Measurements from ENCODE around the gene EPS8. TPM values are rescaled to one million over a fixed set of nuclear protein-coding genes. Genes with fewer than 3 reads are reported as not detected.

The EPS8 gene
- total RNA-seq, 2 experiments from 2014 or later, result 0.61 to 0.92 TPM

DNA sequence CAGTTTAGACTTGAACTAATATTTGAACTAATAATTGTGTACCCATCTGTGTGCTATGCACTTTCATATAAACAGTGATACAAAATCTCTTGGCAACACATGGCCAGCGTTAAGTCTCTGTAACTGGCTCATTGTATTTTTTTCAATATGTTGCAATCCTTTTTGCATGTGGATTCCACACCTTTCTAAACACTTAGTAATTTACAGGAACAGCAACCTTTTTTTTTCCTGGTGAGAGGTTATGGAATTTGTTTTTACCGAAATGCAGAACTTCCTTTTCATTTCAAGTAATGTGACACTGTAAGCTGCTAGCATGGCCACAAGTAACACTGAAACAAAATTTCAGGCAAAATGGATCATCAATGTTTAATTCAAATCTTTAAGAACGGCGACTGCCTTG is 45.4 kb upstream of the EPS8 start:
- Histone ChIP-seq H4K20me1 (ENCODE audit: insufficient read depth, low read length) (no peaks in the 10 kb centered on the region), H3K79me2 (ENCODE audit: insufficient read depth, low read depth, low read length) (no peaks in the 10 kb centered on the region), H3K27ac (ENCODE audit: low read depth, low read length, poor library complexity, severe bottlenecking) (no peak overlapping the region), H3K9me3 (ENCODE audit: low read length) (no peaks in the 10 kb centered on the region), H3K9me2 (ENCODE audit: insufficient read depth, low read length) (no peaks in the 10 kb centered on the region), H3K4me2 (ENCODE audit: low read length) (no peak overlapping the region), H2AFZ (ENCODE audit: low read length) (no peak overlapping the region), H3K4me3 (ENCODE audit: low read depth, low read length, poor library complexity, severe bottlenecking) (no peak overlapping the region), H3K4me1 (ENCODE audit: insufficient read depth, low read length, poor library complexity, severe bottlenecking) (no peaks in the 10 kb centered on the region), H3K36me3 (ENCODE audit: insufficient read depth, low read length) (no peaks in the 10 kb centered on the region)
- no peak for DNase-seq (ENCODE audit: low spot score)
- BruUV-seq (replicated peaks), result no TSS peak
- no peak for TF ChIP-seq EZH2phosphoT487 (IDR thresholded peaks at IDR 0.05; ENCODE audit: borderline replicate concordance, low read depth, low read length)
- TF ChIP-seq, protein P1, sequence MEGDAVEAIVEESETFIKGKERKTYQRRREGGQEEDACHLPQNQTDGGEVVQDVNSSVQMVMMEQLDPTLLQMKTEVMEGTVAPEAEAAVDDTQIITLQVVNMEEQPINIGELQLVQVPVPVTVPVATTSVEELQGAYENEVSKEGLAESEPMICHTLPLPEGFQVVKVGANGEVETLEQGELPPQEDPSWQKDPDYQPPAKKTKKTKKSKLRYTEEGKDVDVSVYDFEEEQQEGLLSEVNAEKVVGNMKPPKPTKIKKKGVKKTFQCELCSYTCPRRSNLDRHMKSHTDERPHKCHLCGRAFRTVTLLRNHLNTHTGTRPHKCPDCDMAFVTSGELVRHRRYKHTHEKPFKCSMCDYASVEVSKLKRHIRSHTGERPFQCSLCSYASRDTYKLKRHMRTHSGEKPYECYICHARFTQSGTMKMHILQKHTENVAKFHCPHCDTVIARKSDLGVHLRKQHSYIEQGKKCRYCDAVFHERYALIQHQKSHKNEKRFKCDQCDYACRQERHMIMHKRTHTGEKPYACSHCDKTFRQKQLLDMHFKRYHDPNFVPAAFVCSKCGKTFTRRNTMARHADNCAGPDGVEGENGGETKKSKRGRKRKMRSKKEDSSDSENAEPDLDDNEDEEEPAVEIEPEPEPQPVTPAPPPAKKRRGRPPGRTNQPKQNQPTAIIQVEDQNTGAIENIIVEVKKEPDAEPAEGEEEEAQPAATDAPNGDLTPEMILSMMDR (conservative IDR thresholded peaks at IDR 0.05; ENCODE audit: low read length), result no peak
- intact Hi-C loops (cut with micrococcal nuclease; ENCODE audit: unreplicated experiment), result no loop called here
- ChIA-PET CTCF (ENCODE audit: unreplicated experiment) (no interaction called here), POLR2A (no interaction called here)

DNA sequence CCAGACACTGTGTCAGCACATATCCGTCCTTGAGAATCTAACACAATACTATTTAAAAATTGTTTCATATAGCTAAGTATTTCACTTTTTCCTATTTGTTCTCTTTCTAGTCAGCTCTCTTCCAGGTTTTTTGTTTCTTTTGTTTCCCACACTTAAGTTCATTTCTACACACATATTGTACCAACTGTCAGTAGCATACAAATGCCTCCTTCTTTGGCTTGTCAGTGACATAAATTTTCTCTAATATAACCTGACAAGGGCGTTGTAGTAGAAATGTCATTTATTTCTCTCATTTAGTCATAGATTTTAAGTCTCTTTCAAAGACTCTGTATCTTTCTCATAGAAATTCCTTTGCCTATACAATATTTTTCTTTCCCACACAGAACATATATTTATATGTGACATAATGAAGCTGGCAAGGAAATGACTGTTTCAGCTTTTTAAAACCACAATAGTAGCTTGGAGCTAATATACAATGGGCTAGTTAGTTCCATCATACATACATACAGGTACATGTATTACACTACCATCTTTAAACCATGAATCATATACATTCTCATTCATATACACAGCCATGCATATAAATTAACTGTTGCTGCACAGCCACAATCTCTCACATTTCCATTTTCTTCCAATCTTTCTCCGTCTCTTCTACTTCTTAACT is 42.3 kb upstream of the EPS8 start:
- H3K9me3 ChIP-seq (ENCODE audit: low read length), result no peaks in the 10 kb centered on the region
- BruUV-seq (replicated peaks), result no TSS peak
- no peaks in the 10 kb centered on the region for H4K20me1 ChIP-seq (ENCODE audit: insufficient read depth, low read length)
- TF ChIP-seq EZH2phosphoT487 (IDR thresholded peaks at IDR 0.05; ENCODE audit: borderline replicate concordance, low read depth, low read length), result no peak
- TF ChIP-seq, protein P1 (conservative IDR thresholded peaks at IDR 0.05; ENCODE audit: low read length), result no peak
- H3K4me1 ChIP-seq (ENCODE audit: insufficient read depth, low read length, poor library complexity, severe bottlenecking), result no peaks in the 10 kb centered on the region
- H3K27ac ChIP-seq (ENCODE audit: low read depth, low read length, poor library complexity, severe bottlenecking), result no peak overlapping the region
- no peak for DNase-seq (ENCODE audit: low spot score)
- no peaks in the 10 kb centered on the region for H3K9me2 ChIP-seq (ENCODE audit: insufficient read depth, low read length)
- no peaks in the 10 kb centered on the region for H3K36me3 ChIP-seq (ENCODE audit: insufficient read depth, low read length)
- no peak overlapping the region for H3K4me2 ChIP-seq (ENCODE audit: low read length)
- no peak overlapping the region for H3K4me3 ChIP-seq (ENCODE audit: low read depth, low read length, poor library complexity, severe bottlenecking)
- intact Hi-C loops (cut with micrococcal nuclease; ENCODE audit: unreplicated experiment), result no loop called here
- ChIA-PET POLR2A (interaction anchor here (0.6 to 0.8 kb wide), 2 partner anchors 33 to 34 kb away, joined by 3 to 5 read pairs; no protein-coding TSS in a partner anchor), CTCF (ENCODE audit: unreplicated experiment) (no interaction called here)
- no peak overlapping the region for H2AFZ ChIP-seq (ENCODE audit: low read length)
- H3K79me2 ChIP-seq (ENCODE audit: insufficient read depth, low read depth, low read length), result no peaks in the 10 kb centered on the region

DNA sequence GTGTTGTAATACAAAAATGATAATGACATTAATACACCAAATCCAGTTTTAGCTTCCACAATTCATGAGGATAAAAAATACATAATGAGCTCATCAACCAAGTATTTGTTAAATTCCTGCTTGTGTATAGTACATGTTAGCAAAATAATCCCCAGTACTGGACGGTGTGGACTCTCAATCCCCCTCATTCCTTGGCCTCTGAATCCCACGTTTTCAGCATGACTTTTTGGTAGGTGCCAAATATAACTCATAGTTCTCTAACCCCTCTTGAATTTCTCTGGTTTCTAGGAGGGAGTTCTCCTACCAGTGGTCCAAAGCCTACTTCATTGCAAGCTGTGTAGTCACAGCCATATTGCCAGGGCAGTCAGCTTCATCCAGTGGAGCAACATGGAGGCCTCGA is 41.4 kb upstream of the EPS8 start:
- no peaks in the 10 kb centered on the region for H3K4me1 ChIP-seq (ENCODE audit: insufficient read depth, low read length, poor library complexity, severe bottlenecking)
- H3K4me3 ChIP-seq (ENCODE audit: low read depth, low read length, poor library complexity, severe bottlenecking), result no peak overlapping the region
- no peak overlapping the region for H2AFZ ChIP-seq (ENCODE audit: low read length)
- no peak for DNase-seq (ENCODE audit: low spot score)
- POLR2A ChIA-PET, result no interaction called here
- no peak overlapping the region for H3K27ac ChIP-seq (ENCODE audit: low read depth, low read length, poor library complexity, severe bottlenecking)
- no peaks in the 10 kb centered on the region for H3K9me2 ChIP-seq (ENCODE audit: insufficient read depth, low read length)
- H3K9me3 ChIP-seq (ENCODE audit: low read length), result no peaks in the 10 kb centered on the region
- H3K36me3 ChIP-seq (ENCODE audit: insufficient read depth, low read length), result no peaks in the 10 kb centered on the region
- H3K79me2 ChIP-seq (ENCODE audit: insufficient read depth, low read depth, low read length), result no peaks in the 10 kb centered on the region
- BruUV-seq (replicated peaks), result no TSS peak
- TF ChIP-seq EZH2phosphoT487 (IDR thresholded peaks at IDR 0.05; ENCODE audit: borderline replicate concordance, low read depth, low read length), result no peak
- intact Hi-C loops (cut with micrococcal nuclease; ENCODE audit: unreplicated experiment), result no loop called here
- CTCF ChIA-PET (ENCODE audit: unreplicated experiment), result no interaction called here
- no peaks in the 10 kb centered on the region for H4K20me1 ChIP-seq (ENCODE audit: insufficient read depth, low read length)
- no peak overlapping the region for H3K4me2 ChIP-seq (ENCODE audit: low read length)

Data from OCI-LY7 (cell line).